ENCODE data around the gene TRAPPC8.
A peak's percentile ranks its signal among the peaks of the same experiment; 100 is the strongest.

TRAPPC8 gene

DNA sequence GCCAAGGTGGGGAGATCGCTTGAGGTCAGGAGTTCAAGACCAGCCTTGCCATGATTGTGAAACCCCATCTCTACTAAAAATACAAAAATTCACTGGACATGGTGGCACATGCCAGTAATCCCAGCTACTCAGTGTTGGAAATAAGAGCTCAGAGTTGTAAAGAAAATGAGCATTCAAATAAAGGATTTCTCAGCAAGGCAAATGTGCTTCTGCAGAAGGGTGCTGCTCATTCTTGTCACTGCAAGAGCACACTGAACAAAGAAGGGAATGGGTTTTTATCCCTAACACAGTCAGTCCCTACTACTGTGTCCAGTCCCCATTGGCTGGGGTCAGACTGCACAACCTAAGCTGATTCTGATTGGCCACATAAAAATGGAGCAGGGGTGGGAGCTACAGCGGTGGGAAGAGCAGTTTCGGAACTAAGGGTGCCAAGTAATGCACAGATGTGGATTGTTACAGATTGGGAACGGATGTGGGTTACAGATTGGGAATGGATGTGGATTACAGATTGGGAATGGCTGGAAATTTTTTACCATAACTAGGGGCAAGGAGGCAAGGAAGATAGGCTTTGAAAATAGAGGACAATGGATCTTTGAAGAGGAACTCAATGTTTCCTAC lies 31.1 kb upstream of the TRAPPC8 start:
- Histone ChIP-seq H3K27me3 (ENCODE audit: insufficient read depth, poor library complexity, severe bottlenecking) (no peaks in the 10 kb centered on the region), H3K4me3 (replicated peaks; ENCODE audit: insufficient read depth, low read length) (no peak overlapping the region), H3K27ac (replicated peaks) (no peak overlapping the region)
- DNase-seq (ENCODE audit: low read depth in 1 of 2, low spot score in 1 of 2) = no peak
- TF ChIP-seq POLR2AphosphoS5 (IDR thresholded peaks at IDR 0.05; ENCODE audit: low read depth) (no peak), SPI1 (IDR thresholded peaks at IDR 0.05; ENCODE audit: borderline replicate concordance, low read depth) (no peak), GABPA (IDR thresholded peaks at IDR 0.05; ENCODE audit: low read depth) (no peak)
- TF ChIP-seq, protein P1, sequence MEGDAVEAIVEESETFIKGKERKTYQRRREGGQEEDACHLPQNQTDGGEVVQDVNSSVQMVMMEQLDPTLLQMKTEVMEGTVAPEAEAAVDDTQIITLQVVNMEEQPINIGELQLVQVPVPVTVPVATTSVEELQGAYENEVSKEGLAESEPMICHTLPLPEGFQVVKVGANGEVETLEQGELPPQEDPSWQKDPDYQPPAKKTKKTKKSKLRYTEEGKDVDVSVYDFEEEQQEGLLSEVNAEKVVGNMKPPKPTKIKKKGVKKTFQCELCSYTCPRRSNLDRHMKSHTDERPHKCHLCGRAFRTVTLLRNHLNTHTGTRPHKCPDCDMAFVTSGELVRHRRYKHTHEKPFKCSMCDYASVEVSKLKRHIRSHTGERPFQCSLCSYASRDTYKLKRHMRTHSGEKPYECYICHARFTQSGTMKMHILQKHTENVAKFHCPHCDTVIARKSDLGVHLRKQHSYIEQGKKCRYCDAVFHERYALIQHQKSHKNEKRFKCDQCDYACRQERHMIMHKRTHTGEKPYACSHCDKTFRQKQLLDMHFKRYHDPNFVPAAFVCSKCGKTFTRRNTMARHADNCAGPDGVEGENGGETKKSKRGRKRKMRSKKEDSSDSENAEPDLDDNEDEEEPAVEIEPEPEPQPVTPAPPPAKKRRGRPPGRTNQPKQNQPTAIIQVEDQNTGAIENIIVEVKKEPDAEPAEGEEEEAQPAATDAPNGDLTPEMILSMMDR (IDR thresholded peaks at IDR 0.05; ENCODE audit: insufficient read depth, low read length) = no peak
- TF ChIP-seq, protein P2, sequence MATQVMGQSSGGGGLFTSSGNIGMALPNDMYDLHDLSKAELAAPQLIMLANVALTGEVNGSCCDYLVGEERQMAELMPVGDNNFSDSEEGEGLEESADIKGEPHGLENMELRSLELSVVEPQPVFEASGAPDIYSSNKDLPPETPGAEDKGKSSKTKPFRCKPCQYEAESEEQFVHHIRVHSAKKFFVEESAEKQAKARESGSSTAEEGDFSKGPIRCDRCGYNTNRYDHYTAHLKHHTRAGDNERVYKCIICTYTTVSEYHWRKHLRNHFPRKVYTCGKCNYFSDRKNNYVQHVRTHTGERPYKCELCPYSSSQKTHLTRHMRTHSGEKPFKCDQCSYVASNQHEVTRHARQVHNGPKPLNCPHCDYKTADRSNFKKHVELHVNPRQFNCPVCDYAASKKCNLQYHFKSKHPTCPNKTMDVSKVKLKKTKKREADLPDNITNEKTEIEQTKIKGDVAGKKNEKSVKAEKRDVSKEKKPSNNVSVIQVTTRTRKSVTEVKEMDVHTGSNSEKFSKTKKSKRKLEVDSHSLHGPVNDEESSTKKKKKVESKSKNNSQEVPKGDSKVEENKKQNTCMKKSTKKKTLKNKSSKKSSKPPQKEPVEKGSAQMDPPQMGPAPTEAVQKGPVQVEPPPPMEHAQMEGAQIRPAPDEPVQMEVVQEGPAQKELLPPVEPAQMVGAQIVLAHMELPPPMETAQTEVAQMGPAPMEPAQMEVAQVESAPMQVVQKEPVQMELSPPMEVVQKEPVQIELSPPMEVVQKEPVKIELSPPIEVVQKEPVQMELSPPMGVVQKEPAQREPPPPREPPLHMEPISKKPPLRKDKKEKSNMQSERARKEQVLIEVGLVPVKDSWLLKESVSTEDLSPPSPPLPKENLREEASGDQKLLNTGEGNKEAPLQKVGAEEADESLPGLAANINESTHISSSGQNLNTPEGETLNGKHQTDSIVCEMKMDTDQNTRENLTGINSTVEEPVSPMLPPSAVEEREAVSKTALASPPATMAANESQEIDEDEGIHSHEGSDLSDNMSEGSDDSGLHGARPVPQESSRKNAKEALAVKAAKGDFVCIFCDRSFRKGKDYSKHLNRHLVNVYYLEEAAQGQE (IDR thresholded peaks at IDR 0.05; ENCODE audit: insufficient replicate concordance, low read depth) = no peak

DNA sequence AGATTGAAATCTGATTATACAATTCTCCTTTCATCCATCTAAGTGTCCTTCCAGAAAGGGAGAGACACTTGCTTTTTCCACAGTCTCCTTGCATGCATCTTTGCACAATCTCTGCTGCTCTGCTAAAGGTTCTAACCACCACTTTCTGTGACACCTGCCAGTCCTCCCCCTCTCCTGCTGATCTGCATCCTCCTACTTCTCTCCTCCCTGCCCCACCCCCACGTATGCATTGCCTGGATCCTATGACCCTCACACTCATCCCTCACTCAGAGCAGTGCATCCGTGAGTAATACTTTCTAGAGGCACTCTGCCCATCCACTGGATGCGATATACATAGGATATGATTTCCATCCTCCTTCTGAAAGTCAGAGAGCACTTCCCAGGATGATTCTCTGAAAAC lies 27.7 kb upstream of the TRAPPC8 start:
- Histone ChIP-seq H3K27me3 (ENCODE audit: insufficient read depth, poor library complexity, severe bottlenecking) (no peaks in the 10 kb centered on the region), H3K4me3 (replicated peaks; ENCODE audit: insufficient read depth, low read length) (no peak overlapping the region), H3K27ac (replicated peaks) (no peak overlapping the region)
- no peak for DNase-seq (ENCODE audit: low read depth in 1 of 2, low spot score in 1 of 2)
- TF ChIP-seq SPI1 (IDR thresholded peaks at IDR 0.05; ENCODE audit: borderline replicate concordance, low read depth) = no peak
- TF ChIP-seq GABPA (IDR thresholded peaks at IDR 0.05; ENCODE audit: low read depth) = no peak
- TF ChIP-seq POLR2AphosphoS5 (IDR thresholded peaks at IDR 0.05; ENCODE audit: low read depth) = no peak
- TF ChIP-seq, protein P2 (IDR thresholded peaks at IDR 0.05; ENCODE audit: insufficient replicate concordance, low read depth) = no peak
- TF ChIP-seq, protein P1 (IDR thresholded peaks at IDR 0.05; ENCODE audit: insufficient read depth, low read length) = no peak

DNA sequence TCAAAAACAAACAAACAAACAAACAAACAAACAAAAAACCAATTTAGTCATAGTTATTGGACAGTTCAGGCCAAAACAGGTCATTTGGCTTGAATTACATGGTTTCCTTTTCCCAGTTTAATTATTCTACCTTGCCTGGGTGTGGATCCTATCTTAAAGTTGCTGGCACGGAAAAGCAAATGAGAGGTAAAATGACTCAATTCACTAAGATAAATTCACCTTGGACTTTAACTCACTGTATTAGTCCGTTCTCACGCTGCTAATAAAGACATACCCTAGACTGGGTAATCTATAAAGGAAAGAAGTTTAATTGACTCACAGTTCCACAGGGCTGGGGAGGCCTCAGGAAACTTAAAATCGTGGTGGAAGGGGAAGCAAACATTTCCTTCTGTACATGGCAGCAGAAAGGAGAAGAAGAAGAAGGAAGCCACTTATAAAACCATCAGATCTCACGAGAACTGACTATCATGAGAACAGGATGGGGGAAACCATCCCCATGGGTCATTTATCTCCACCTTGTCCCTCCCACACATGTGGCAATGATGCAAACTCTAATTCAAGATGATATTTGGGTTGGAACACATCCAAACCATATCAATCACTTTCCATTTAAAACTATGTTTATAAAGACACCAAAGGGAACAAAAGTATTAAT lies 22.5 kb upstream of the TRAPPC8 start:
- peak; percentile 37; the same call in 1 of the 2 replicates for TF ChIP-seq SPI1 (IDR thresholded peaks at IDR 0.05; ENCODE audit: borderline replicate concordance, low read depth)
- TF ChIP-seq, protein P2 (IDR thresholded peaks at IDR 0.05; ENCODE audit: insufficient replicate concordance, low read depth) = no peak
- Histone ChIP-seq H3K4me3 (replicated peaks; ENCODE audit: insufficient read depth, low read length) (no peak overlapping the region), H3K27me3 (ENCODE audit: insufficient read depth, poor library complexity, severe bottlenecking) (no peaks in the 10 kb centered on the region), H3K27ac (replicated peaks) (peak overlapping the region; percentile 44)
- DNase-seq (ENCODE audit: low read depth in 1 of 2, low spot score in 1 of 2) = peak; percentile 61 to 65
